Inflammatory macrophage treated with lipopolysaccharide for 1 hour (primary cell): Measurements from ENCODE around the gene CACNA1E.
"Not testable (repeated sequence)": the region's sequence is repeated elsewhere in the genome, so short reads cannot be mapped to it uniquely, and the experiment has no call there.

Experiments used
- DNase-seq, 2 donors: peaks; one replicate each; pipeline ENCODE4 v3.0.0-alpha.2; 2020 to 2022

Gene CACNA1E

DNA sequence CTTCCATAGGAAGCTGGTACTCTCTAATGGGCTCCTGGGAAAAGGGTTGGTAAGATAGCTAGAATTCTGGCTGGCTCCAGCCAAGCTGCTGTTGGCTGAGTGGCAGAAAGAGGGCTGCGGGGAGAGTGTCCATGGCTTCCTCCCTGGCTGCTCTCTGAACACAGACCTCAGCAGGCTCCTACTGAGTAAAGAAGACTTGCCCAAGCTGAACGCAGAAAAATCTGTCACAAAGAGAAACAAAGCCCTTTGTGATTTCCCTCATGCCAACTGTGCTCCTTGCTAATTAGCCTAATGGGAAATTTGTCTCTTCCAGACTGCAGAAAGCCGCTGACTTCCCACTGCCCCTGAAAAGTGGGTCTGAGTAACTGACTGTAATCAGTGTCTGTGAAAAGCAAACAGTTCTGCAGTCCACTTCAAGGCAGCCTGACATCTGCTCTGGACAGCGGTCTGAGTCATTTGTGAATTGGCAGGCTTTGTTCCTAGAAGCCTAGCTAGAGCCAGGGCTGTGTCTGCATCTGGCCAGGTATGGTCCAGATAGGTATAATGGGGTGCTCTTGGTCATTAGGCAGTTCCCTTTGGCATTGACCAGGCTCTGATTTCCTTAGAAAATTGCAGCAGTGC is 295.4 kb downstream of the CACNA1E start:
- no peak for DNase-seq

DNA sequence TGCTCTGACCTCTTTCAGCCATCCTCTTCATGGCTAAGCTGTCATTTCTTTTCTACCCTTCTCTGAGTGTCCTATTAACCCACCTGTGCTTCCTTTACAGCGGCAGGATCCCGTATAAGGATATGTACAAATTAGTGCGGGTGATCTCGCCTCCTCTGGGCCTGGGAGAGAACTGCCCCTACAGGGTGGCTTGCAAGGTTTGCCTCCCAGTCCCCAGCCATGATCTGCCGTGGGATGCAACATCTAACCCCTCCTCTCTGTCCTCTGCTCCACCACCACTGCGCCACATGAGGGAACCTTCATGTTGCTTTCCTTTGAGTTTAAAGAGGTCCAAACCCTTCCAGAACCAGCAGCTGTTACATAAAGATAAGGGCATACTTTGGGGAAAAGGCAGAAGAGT is 296.0 kb downstream of the CACNA1E start:
- no peak for DNase-seq

DNA sequence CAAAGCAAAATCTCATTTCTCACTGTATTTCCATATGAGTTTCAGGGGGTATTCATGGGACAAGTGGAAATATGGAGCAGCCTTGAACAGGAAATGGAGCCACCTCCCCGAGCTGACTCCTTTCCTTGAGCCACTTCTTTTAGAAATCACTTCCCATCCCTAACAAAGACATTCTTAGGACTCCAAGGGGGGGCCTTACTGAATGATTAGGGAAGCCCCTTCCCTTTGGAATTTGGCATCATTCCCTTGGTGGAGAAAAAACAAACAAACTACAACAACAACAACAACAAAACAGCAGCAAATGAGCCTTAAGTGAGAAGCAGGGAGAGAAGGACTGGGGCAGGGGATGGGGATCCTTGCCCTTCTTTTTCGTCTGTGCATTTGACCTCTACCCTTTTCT is 299.9 kb downstream of the CACNA1E start:
- no peak for DNase-seq

DNA sequence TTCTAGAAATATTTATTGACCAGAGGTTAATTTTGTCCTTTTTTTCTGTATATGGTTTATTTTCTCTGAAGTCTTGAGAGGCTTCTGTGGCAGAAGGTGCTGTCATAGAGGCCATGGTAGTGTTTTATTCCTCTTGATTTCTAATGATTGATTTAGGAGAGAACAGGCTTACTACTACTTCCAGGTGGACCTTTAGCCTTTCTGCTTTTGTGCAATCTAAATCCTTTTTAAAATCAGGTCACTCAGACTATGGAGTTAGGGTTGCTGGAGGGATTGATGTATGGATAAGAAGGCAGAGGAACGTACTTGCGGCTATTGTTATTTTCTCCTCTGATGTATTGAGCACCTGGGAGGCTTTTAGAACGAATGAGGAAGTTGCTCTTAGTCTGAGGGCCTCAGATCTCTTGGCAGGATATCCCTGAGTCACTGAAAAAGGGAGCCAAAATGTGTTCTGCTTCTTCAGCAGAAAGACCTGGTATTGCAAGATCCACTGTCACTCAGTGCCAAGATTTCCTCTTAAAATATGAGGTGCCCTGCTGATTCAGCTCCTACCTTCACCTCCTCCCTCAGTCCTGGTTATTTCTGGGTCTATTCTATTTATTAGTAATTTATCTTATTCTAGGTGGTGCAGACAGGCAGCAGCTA is 300.8 kb downstream of the CACNA1E start:
- no peak for DNase-seq

DNA sequence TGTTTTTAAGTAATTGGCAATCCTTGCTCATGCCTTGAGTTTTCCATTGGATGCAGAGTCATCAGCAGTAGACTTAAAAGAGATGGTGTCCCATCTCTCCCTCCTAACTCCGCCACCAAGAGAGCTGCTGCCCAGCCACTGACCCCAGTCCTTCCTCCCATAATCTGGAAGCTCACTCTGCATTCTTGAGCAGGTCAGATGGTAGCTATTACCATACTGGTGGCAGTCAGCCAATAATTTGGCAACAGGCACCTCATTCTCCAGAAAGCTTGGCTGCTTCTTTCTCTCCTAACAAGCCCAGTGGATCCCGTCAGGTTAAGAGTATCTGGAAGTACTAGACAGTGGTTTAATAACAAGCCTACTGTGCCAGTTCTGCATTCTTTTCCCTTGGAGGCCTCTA is 306.1 kb downstream of the CACNA1E start:
- no peak for DNase-seq

DNA sequence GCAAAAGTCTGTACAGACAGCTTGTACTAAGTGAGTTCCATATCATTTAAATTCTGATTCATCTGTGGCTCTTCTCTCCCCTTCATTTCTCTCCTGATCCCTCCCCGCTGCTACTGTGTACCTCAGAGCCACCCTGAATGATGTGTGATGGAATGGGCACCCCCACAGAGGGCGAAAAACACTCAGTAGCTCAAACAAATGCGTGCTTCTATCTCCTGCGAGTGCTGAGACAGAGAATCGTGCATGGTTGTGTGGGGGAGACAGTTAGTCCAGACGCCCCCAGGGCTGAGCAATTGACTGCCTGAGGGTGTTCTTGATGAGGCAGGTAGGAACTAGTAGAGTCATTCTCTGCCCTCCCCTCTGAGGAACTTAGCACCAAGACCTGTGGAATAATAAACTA is 308.4 kb downstream of the CACNA1E start:
- no peak for DNase-seq

DNA sequence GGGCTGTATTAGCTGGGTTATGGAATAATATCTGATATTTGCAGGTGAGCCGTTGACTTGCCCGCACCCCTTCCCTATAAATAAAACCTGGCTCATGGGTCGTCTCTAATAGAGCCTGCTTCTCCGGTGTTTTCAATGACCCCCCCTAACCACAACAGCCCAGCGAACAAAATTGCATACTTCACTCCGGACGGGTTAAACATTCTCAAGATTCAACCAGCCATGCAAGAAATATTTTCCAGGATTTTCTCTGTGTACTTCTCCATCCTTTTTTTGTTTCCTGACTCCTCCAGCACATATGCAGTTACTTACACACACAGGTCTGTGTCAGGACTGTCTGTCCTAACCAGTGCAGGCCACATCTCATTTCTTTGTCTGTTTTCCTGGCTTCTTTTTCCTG is 310.5 kb downstream of the CACNA1E start:
- no peak for DNase-seq

DNA sequence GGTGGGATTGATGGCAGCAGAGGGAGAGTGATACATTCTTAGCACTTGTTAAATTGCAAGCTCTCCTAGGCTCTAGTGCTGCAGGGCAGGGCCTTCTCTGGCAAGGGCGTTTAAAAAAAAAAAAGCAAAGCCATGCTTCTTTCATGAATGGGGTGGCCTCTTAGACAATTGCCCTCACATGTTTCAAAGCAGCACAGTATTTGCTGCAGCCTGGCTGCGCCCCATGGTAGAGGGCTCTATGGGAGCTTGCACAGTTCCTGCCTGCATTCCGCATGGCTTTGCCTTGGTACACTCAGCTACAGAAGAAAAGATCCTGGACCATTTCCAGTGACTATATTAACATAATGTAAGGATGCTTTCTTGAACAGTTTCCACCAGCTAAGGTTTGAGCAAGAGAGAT is 311.0 kb downstream of the CACNA1E start:
- no peak for DNase-seq

DNA sequence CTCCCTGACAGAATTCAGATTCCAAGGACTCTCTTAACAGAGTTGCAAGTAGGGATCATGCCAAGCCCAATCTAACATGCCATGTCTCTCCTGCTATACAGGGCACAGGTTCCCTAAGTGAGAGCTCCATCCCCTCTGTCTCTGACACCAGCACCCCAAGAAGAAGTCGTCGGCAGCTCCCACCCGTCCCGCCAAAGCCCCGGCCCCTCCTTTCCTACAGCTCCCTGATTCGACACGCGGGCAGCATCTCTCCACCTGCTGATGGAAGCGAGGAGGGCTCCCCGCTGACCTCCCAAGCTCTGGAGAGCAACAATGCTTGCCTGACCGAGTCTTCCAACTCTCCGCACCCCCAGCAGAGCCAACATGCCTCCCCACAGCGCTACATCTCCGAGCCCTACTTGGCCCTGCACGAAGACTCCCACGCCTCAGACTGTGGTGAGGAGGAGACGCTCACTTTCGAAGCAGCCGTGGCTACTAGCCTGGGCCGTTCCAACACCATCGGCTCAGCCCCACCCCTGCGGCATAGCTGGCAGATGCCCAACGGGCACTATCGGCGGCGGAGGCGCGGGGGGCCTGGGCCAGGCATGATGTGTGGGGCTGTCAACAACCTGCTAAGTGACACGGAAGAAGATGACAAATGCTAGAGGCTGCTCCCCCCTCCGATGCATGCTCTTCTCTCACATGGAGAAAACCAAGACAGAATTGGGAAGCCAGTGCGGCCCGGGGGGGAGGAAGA is 315.0 kb downstream of the CACNA1E start:
- no peak for DNase-seq

DNA sequence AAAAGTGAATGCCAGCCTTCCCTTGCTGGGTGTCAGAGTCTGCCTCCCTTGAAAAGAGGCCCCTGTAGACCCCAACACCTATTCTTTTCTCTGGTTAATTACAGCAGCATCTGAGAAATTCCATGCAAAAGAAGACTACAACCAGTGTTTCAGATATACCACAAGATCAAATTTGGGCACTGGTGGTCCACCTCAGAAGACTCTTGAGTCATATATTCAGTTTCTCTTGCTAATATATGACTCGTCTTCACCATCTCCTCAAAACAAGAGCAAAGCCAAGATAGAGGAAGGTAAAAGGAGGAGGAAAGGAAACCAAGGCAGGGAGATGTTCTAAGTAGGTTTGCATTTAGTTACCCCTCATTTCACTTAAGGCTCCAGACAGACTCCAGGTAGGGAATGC is 318.3 kb downstream of the CACNA1E start:
- DNase-seq = no peak

DNA sequence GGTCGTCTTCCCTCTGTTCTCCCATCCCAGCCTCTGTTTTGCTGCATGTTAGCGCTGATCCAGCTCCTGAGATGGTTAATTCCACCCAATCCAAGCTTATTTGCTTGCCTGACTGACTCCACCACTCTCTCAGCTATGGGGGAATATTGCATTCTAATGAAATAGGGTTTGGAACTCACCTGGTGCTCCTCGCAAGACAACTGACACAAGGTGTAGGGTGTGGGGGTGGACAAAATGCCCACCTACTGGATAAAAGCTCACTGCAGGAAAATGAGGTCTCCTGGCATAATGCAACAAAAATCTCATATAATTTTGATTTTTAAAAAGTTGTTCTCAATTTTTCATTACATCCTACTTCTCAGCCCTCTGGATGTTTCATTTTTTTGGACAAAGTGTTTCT is 319.1 kb downstream of the CACNA1E start:
- no peak for DNase-seq

DNA sequence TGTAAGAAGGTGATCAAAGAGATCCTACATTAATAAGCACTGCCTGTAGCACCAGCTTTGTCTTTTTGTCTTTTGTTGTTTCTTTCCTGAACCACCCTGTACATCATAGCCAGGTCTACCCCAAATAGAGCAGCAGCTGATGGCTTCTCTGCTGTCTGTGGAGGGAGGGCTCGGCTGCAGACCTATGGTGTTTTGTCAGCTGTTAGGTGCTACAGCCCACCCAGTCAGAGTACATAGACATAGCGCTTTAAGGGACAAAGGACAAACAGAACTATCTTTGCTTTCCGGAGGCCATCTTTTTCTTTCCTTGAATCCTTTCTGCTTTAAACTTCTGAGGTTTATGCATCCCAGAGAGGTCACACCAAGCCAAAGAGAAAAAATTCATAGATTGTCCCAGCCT is 320.1 kb downstream of the CACNA1E start:
- no peak for DNase-seq

DNA sequence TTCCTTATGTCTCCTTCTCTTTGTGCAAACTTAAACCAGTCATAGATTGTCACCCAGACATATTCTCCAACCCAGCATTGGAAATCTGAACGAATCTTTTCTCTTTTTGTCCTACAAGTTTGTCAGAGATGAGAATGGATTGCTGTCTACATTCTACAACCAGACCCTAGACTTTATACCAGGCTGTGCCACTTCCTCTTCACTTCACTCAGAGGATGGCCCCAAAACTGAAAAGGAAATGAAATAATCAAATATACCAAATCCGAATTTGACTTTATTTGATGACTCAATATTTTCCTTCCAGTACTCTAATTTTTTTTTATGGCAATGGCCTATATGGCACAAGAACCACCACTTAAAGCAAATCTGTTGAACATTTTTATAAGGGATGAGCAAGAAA is 321.7 kb downstream of the CACNA1E start:
- no peak for DNase-seq

DNA sequence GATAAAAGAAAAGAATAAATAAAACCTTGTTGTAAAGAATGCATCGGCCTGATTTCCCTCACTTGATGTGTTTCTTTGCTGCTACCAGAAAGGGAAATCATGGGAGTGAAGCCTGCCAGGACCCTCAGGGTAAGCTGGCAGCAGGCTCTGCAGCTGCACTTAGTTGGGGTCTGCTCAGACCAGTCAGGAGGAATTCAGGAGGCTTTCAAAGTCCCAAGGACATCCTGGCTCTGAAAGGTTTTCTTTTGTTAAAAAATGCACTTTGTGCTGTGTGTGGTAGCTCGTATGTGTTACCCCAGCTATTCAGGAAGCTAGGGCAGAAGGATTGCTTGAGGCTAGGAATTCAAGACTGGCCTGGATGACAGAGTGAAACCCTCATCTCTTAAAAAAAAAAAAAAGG is 323.4 kb downstream of the CACNA1E start:
- DNase-seq = no peak

DNA sequence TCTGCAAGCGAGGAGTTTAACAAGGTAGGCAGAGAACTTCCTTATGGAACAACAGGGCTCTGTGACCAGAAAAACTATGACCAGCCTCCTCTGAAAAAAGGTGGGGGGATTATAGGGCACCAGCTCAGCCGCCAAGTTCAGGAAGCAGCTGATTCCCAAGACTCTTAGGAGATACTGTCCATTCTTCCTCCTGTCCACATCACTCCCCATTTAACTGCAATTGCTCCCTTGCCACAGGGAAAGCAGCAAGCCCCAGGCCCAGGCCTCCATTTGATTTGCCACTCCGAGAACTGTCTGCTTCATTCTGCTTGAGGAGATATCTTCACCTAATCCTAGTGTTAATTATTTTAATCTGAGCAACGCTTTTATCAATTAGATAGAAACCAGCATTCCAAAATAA is 323.9 kb downstream of the CACNA1E start:
- DNase-seq = no peak

DNA sequence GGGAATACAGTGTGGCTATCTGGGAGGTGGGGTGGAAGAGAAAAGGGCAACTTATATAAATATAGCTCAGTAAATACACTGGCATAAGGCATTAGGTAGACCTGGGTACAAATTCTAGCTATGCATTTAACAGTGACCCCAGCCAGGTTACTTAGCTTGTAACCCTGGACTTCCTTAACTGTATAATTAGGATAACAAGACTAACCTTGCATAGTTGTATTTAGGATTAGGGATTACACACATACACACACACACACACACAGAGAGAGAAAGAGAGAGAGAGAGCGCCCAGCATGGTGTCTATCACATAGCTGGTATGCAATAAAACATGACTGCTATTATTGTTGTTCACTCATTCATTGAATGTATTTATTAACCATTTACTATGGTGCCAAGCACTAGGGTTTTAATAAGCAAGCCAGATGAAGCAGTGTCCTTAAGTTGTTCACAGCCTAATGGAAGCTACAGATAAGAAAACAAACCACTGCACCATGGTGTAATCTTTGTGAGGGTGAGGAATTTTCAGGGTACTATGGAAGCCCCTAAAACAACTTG is 326.8 kb downstream of the CACNA1E start:
- no peak for DNase-seq

DNA sequence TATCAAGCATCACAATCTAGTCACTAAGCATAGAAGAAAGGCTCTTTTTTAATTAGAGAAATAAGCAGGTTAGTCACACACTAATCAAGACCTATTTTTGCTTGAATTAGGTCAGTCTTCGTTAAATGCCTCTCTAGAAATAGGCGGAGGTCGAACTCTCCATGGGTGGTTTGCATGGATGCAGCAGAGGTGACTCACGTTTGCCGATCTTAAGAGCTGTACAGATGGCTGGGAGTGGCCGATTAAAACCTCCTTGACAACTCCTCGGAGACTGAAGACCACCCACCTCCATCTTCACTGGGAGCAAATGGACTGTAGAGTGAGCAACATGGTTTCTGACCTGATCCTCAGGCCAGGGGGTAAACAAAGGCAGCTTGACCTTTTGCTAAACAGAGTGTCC is 328.9 kb downstream of the CACNA1E start:
- no peak for DNase-seq

DNA sequence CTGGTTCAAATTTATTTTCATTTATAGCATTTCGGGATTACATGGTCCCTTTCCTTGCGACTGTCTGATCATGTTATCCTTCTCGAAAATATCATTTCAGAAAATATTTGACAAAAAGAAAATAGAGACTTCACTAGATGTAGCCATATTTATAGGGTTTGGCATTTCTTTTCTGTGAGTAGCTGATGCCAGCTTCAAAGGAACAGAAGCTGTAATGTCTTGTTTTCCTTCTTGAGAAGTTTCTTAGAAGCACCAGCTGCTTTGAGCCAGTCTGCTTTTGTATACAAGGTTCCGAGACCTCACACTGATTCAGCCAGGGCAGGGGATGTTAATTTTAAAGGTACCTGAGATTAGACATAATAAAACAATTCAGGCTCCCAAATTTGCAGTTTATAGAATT is 329.9 kb downstream of the CACNA1E start:
- no peak for DNase-seq

DNA sequence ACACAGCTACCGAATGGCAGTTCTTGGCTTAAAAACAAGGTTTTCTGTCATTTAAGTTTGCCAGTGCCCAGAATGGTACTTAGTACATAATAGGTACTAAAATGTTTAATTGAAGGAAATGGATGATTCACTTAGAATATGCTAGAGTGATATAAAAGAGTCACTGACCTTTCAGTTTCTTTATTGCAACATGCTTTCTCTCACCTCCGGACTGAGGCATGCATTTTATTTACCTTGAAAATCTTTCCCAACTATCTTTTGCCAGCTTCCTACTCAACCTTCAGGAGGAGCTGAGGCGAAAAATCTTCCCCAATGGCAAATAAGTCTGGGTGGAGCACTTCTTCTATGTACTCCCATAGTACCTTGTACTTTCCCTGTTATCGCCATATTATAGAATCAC is 333.3 kb downstream of the CACNA1E start:
- DNase-seq = no peak

DNA sequence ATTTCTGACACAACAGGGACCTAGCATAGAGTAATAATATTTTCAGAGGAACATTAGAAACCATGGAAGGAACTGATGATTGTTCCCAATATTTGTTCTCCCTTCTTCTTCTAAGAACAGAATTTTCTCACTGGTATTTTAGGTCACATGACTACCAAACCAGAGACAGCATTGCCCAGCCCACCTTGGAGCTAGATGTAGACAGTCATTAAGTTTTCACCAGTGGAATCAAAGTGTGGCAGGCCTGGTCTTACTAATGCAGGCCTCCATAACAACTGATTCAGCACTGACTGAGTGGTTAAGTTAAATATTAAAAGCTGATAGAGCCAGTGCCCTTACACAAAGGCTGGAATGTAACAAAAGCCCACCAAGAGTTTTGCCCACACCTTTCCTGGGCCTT is 333.8 kb downstream of the CACNA1E start:
- no peak for DNase-seq

DNA sequence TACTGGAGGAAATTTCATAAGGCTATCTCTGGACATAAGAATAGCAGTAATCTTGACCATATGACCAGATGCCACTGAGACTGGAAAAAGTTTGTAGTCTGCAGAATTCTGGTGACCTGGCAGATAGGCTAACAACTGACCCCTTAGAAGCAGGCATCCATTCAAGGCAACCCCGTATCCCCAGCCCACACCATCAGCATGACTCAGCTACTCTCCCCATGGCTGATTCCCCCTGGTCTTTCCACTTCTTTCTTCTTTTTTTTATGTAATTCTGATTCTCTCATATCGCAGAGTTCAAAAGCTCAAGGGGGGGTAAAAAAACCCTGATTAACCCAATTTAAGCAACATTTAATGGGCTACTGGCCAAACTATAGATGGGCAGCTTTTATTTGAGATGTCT is 335.1 kb downstream of the CACNA1E start:
- no peak for DNase-seq

DNA sequence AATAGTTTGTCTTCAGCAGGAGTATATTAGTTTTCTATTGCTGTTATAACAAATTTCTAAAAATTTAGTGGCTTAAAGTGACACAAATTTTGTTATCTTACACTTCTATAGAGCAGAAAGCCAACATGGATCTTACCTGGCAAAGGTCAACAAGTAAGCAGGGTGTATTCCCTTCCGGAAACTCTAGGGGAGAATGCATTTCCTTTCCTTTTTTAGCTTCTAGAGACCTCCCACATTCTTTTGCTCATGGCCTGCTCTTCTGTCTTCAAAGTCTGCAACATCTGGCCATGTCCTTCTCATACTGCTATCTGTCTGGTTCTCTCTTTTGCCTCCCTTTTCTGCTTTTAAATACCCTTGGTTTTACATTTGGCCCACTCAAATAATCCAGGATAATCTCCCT is 335.6 kb downstream of the CACNA1E start:
- DNase-seq = no peak

DNA sequence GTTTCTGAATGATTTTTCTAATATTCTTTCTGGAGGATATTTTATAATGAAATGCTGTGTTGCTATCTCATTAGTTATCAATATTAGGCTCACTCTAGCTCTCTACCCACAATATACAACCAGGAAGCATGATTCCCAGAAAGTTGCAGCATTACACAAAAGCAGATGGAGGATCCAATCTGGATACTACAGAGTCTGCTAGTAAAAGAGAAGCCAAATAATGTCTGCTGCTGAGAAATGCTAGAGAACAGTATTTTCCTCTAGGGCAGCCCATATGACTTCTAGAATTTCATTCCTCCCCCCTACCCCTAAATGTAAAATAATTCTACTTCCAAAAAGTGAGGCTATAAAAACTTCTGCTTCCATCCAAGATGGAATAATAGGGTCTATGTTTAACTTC is 338.4 kb downstream of the CACNA1E start:
- no peak for DNase-seq

DNA sequence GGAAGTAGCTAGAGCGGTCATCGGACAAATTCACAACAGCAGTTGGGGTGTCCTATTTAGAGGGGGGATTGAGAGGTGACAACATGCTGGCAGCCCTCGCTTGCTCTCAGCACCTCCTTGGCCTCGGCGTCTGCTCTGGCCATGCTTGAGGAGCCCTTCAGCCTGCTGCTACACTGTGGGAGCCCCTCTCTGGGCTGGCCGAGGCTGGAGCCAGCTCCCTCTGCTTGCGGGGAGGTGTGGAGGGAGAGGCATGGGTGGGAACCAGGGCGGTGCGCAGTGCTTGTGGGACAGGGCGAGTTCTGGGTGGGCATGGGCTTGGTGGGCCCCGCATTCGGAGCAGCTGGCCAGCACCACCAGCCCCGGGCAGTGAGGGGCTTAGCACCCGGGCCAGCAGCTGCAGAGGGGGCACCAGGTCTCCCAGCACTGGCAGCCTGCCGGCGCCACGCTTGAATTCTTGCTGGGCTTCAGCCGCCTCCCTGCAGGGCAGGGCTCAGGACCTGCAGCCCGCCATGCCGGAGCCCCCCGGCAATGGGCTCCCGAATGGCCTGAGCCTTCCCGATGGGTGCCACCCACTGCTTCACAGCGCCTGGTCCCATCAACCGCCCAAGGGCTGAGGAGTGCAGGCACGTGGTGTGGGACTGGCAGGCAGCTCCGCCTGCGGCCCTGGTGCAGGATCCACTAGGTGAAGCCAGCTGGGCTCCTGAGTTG is 349.0 kb downstream of the CACNA1E start:
- not testable (repeated sequence) for DNase-seq
